ENCODE data around the gene OSBPL1A.
A peak's percentile ranks its signal among the peaks of the same experiment; 100 is the strongest.
"Not testable (repeated sequence)": the region's sequence is repeated elsewhere in the genome, so short reads cannot be mapped to it uniquely, and the experiment has no call there.

Gene OSBPL1A

DNA sequence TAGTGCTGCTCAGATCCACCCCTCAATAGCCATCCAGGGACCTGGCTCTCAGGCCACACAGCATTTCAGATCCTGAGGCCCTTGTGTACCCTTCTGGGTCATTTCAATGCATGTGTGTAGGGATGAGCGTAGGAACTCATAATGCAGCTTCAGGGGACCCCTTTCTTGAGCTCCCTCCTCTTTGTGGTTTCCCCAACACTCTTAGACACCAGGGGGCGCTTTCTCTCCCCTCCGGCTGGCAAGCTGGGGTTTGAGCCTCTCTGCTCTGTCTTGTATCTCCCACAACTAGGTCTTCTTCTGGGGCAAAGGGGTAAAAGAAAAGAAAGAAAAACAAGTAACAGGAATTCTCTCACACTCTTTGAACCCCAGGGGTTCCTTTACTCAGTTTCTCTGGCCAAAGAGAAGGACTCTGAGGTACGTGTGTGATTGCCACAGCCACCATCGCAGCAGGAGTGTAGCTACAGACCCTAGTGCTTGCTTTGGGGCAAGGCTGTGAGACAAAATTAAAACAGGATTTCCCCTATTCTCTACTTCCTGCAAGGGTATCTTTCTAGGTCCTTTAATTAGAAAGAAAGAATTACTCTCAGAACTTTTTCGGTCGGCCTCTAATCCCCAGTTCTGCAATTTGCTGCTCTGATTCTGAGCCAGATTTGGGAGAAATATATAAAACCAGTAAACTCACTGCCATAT, 220.8 kb downstream of the OSBPL1A start:
- peak; percentile 16 for DNase-seq

- no peak for DNase-seq
Observed at GRCh38 chr18:24173997-24174396, 223.6 kb downstream of the OSBPL1A start.

GRCh38 chr18:24170360-24170759, 227.3 kb downstream of the OSBPL1A start:
- DNase-seq: no peak

GRCh38 chr18:24168496-24168895, 229.1 kb downstream of the OSBPL1A start:
- no peak for DNase-seq

DNA sequence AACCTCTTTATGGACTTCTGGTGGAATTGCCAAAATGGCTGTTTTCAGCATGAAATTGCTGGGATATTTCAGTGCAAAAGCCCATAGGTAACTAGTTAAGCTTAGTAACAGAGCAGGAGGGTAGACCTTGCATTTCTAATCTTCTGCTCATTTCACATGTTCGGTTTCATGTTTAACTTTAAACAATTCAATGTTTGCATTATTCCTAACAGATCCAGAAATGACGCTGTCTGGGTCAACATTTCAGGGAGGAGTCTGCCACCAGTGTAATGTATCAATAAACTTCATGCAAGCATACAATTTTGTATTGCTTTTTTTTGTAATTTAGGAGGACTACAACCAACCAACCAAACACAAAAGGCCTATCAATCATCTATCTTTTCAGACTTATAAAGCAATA, 236.3 kb downstream of the OSBPL1A start:
- DNase-seq: no peak

GRCh38 chr18:24160086-24160485, 237.5 kb downstream of the OSBPL1A start:
- no peak for DNase-seq

- no peak for DNase-seq
Observed at GRCh38 chr18:24157855-24158254, 239.8 kb downstream of the OSBPL1A start.

DNA sequence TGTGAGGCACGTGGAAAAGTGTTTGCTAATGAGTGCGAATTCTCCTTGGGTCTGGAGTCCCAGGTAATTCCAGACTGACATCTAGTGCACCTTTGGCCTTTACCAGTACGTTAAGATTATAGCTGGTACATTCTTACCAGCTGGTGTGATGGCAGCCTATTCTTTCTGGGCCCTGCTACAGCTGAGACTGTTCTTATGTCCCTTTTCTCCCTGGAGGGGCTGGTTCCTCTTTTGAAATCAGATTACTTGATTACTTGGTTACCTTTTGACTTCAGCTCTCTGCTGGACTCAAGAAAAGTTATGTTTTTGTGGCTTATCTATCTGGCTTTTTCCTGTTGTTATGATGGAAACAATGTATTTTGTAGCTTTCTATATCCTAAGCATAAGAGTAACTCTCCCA, 244.2 kb downstream of the OSBPL1A start:
- DNase-seq: no peak

DNA sequence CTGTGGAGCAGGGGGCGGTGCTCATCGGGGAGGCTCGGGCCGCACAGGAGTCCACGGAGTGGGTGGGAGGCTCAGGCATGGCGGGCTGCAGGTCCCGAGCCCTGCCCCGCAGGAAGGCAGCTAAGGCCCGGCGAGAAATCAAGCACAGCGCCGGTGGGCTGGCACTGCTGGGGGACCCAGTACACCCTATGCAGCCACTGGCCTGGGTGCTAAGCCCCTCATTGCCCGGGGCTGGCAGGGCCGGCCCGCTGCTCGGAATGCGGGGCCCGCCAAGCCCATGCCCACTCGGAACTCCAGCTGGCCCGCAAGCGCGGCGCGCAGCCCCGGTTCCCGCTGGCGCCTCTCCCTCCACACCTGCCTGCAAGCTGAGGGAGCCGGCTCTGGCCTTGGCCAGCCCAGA, 248.0 kb downstream of the OSBPL1A start:
- not testable (repeated sequence) for DNase-seq

DNA sequence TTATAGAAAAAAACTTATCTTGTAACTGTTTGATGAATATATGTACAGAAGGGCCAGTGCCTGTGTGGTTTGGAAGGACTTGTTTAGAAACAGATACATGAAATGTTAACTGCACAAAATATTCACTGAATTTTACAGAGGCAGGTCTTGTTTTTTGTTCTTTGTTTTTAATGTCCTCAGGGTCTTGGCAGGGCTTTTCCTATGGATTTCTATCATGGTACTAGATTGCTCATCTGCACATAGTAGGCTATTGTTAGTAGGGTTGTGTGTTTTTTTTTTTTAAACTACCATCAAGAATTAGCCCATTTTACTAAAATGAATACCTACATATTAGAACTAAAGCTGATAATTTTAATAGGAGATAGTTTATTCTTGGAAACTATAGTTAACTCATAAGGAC, 255.2 kb downstream of the OSBPL1A start:
- DNase-seq: no peak

GRCh38 chr18:24140697-24141096, 256.9 kb downstream of the OSBPL1A start:
- DNase-seq: no peak

DNA sequence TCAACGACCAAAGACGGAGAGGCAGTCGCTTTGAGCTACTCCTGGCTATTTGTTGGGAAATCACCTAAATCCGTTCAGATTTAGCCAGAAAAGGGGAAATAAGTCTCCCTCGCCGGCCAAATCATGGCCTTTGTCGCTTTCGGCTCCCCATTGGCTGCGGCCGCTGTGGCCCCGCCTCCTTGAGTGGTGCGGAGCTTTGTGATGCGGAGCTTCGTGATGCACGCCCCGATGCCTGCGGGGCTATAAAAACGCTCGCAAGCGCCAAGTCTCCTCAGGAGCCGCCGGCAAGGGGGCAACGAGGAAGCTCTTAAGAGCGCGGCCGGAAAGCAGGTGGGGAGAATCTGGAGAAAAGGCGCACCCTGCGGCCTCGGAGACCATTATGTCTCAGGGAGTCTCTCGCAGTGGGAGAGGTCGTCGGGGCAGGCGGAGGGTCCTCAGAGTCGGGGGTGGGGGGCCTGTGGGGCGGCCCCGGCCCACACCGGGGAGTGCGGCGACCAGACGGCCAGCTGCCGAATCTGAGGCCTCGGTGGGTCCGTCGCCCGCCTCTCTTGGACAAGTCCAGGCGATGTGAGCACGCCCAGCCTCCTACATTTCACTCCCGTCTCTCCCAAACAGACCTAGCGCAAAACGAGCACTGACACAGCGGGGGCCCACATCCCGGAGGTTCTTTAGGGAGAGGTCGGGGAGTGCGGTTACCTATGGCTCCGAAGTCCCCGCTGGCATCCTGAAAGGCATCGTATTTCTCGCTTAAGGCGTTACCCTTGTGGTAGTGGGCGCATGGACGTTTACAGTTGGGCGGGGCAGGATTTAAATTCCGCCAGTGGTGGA, 258.6 kb downstream of the OSBPL1A start, which contains the start of gene CABYR:
Gene CABYR, plus strand, starts transcription at position 274 of the 828 bp plus-strand sequence. CDS start 4,053 bp downstream, outside the sequence.
- DNase-seq: peak; percentile 61

DNA sequence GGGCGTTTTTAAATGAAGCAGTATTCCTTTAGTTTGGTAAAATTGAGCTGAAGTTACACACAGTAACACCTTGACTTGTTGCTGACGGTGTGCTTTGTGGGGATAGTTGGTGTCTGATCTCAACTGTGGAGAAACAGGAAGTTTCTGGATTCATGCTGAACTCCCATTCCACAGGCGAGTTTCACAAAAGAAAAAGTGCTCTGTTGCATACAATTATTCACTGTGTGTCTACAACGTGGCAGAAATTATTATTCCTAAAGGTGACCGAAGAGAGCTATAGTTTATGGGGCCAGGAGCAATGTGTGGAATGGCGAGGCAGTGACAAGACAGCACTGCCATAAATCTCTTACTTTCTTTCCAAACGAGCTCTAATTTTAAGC, 259.2 kb downstream of the OSBPL1A start:
- DNase-seq: no peak

DNA sequence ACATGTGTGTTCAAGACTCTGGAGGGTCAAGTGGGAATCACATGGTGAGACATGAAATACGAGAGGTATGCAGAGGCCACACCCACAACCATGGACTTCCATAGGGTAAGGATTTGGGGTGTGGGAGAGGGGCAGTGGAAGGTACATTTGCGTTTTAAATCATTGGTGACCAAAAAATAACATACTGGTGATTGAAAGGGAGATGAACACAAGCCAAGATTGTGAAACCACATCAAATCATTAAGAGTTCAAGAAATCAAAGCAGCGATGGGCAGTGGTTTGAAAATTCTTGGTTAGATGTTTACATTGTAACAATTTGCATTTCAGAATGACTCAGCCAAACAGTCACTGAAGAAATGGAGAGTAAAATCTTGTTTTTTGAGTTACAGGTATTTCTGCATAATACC, 260.7 kb downstream of the OSBPL1A start:
- no peak for DNase-seq

DNA sequence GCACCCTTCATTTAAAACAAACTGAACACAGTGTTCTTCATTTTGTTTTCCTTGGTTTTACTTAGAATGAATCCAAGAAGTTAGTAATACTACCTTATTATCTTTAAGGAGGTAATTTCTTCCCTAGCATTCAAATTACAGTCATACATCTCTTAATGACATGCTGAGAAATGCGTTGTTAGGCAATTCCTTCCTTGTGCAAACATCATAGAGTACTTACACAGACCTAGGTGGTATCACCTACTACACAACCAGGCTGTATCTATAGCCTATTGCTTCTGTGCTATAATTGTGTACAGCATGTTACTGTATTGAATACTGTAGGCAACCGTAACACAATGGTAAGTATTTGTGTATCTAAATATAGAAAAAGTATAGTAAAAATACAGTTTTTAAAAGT, 267.1 kb downstream of the OSBPL1A start:
- DNase-seq: no peak

DNA sequence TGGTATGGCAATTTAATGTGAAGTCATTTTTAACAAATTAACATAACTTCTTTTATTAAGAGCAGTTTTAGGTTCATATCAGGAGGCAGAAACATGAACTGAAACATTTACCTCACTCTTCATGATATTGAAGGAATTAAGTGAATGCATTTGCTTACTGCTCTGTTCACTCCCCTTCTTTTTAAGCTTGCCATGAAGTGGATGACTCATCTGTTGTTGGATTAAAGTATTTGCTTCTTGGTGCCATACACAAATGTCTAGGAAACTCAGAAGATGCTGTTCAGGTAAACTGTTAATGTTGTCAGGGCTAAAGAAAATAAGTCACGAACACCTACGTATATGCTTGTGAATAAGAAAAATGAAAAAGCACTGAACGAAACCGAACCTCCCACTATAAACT, 268.9 kb downstream of the OSBPL1A start:
- DNase-seq: no peak

- DNase-seq: no peak
Observed at GRCh38 chr18:24127735-24128134, 269.9 kb downstream of the OSBPL1A start.

GRCh38 chr18:24126155-24126961, 271.3 kb downstream of the OSBPL1A start:
- no peak for DNase-seq

- no peak for DNase-seq
Observed at GRCh38 chr18:24121625-24122024, 276.0 kb downstream of the OSBPL1A start.

- DNase-seq: no peak
Observed at GRCh38 chr18:24120676-24121075, 276.9 kb downstream of the OSBPL1A start.

GRCh38 chr18:24118750-24119577, 278.7 kb downstream of the OSBPL1A start:
- peak; percentile 76 for DNase-seq

DNA sequence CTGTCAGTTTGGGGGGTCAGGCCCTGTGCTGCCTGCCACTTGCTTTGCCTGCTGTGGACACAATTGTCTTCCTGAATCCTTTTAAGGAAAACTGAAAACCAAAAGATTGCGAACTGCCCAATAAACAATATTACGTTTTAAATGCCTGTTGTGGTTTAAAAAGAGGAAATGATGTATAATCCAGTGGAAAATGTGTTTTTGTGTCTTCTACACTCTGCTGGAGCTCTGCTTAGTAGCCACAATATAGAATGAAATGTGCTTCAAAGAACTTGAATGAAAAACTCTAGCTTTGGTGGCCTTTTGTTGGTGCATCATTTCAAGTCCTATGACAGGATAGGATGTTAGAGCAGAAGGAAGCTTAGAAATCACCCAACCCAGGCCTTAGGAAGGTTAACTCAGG, 282.0 kb downstream of the OSBPL1A start:
- no peak for DNase-seq
